Thoracic aorta (tissue), 2 donors: Measurements from ENCODE around the gene COL11A1. TPM values are rescaled to one million over a fixed set of nuclear protein-coding genes. Genes with fewer than 3 reads are reported as not detected.

Source experiments
- ATAC-seq: fragments of 150-250 bp; one replicate; pipeline ENCODE4 v1.8.0; 2017; ENCODE audit warnings: low read depth; ENCODE audit not compliant: insufficient number of reproducible peaks, low FRiP score
- DNase-seq: peaks from one replicate; pipeline ENCODE4 v3.0.0-alpha.2; 2020; ENCODE audit warnings: low spot score
- H3K27ac ChIP-seq, 2 donors: fragments of 200-600 bp; sonication (generic); 1 replicate in 1 of 2; 2 replicates in 1 of 2; pipeline ENCODE4 v1.5.1; 2016; ENCODE audit warnings: mild to moderate bottlenecking in 2 of 2, moderate library complexity in 2 of 2
- H3K27me3 ChIP-seq: fragments of 200-600 bp; sonication (generic); replicated peaks from 2 replicates; pipeline ENCODE4 v1.6.0; 2016; ENCODE audit warnings: mild to moderate bottlenecking; ENCODE audit not compliant: insufficient read depth
- H3K36me3 ChIP-seq: fragments of 200-600 bp; sonication (generic); one replicate; pipeline ENCODE4 v1.5.1; 2016
- H3K4me1 ChIP-seq, 2 donors: fragments of 200-600 bp; sonication (generic); 1 replicate in 1 of 2; 2 replicates in 1 of 2; pipeline versions ENCODE4 v1.5.1 to v1.6.0; 2016; ENCODE audit warnings: low read depth in 2 of 2, mild to moderate bottlenecking in 1 of 2; ENCODE audit not compliant: control insufficient read depth in 1 of 2
- H3K4me3 ChIP-seq: fragments of 200-600 bp; sonication (generic); 2 replicates; pipeline ENCODE4 v1.5.1; 2016; ENCODE audit warnings: mild to moderate bottlenecking
- H3K9me3 ChIP-seq: fragments of 200-600 bp; sonication (generic); 2 replicates; pipeline ENCODE4 v1.5.1; 2016
- total RNA-seq, 2 donors: library from RNA; depleted of rRNA; stranded (reverse); fragments of >200 nt; gene quantifications; one replicate each; pipeline versions ENCODE4 v1.1.0 to v1.2.3, GENCODE V29; 2016
- TF ChIP-seq, protein P1 (sequence below): fragments of 200-600 bp; sonication (generic); IDR thresholded peaks from one replicate; pipeline ENCODE4 v1.5.1; 2019; ENCODE audit warnings: antibody characterized with exemption

Gene COL11A1
- total RNA-seq, 2 donors from 2014 or later, result 0.07 TPM; not detected in 1

DNA sequence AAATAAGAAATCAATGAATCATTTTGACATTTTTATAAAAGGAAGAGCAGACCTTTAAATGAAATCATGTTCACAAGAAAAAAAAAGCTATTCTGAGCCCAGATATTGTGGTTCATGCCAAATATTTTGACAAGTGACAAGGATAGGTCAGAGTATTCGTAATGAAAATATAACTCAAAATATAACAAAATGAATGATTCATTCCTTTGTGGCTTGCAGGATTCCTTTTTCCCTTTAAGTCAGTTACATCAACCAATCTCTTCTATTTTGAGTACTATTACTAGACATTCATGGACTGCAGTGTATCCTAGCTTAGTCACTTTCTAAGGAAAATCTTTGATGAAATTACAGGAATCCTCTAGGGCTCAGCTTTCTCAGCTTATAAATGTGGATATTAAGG is 188.7 kb downstream of the COL11A1 start:
- Histone ChIP-seq H3K4me1 (no peaks in the 10 kb centered on the region), H3K27ac (no peak overlapping the region), H3K9me3 (no peaks in the 10 kb centered on the region), H3K36me3 (no peaks in the 10 kb centered on the region), H3K4me3 (no peak overlapping the region), H3K27me3 (no peaks in the 10 kb centered on the region)
- TF ChIP-seq, protein P1, sequence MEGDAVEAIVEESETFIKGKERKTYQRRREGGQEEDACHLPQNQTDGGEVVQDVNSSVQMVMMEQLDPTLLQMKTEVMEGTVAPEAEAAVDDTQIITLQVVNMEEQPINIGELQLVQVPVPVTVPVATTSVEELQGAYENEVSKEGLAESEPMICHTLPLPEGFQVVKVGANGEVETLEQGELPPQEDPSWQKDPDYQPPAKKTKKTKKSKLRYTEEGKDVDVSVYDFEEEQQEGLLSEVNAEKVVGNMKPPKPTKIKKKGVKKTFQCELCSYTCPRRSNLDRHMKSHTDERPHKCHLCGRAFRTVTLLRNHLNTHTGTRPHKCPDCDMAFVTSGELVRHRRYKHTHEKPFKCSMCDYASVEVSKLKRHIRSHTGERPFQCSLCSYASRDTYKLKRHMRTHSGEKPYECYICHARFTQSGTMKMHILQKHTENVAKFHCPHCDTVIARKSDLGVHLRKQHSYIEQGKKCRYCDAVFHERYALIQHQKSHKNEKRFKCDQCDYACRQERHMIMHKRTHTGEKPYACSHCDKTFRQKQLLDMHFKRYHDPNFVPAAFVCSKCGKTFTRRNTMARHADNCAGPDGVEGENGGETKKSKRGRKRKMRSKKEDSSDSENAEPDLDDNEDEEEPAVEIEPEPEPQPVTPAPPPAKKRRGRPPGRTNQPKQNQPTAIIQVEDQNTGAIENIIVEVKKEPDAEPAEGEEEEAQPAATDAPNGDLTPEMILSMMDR, result no peak
- DNase-seq, result no peak
- no peak for ATAC-seq

DNA sequence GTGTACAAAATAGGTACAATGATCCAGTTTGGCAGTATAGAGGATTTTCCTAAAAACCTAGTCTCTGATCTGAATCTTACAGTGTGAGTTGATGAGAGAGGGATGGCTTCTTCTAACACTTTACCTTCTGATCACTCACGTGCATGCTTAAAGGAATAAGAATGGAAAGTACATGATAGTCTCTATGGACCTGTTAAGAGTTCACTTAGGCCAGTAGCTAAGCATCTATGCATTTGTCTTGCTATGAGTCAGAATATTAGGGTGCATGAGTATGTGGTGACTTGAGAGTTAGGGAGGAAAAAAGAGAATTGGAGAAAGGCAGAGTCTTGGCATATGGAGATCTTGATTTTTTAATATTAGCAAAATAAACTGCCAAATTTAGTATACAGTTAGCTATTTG is 206.3 kb downstream of the COL11A1 start:
- H3K4me3 ChIP-seq, result no peak overlapping the region
- no peaks in the 10 kb centered on the region for H3K4me1 ChIP-seq
- no peak overlapping the region for H3K27ac ChIP-seq
- no peaks in the 10 kb centered on the region for H3K27me3 ChIP-seq
- TF ChIP-seq, protein P1, result no peak
- H3K36me3 ChIP-seq, result no peaks in the 10 kb centered on the region
- ATAC-seq, result no peak
- no peak for DNase-seq
- no peaks in the 10 kb centered on the region for H3K9me3 ChIP-seq

DNA sequence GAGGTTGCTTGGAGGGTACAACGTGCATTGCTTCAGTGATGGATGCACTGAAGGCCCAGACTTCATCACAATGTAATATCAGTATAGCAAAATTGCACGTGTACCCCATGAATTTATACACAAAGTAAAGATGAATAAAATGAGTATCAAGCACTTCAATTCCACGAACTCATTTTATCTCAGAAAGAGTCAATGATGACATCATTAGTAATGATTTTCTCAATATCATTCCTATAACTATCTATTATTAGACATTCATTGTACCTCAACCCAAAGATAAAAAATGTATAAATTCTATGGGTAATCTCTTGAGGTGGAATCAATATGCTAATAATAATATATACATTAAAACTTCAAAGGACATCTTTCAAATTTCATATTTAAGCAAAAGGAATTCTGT is 208.4 kb downstream of the COL11A1 start:
- no peaks in the 10 kb centered on the region for H3K27me3 ChIP-seq
- H3K4me1 ChIP-seq, result no peaks in the 10 kb centered on the region
- H3K4me3 ChIP-seq, result no peak overlapping the region
- TF ChIP-seq, protein P1, result no peak
- no peaks in the 10 kb centered on the region for H3K9me3 ChIP-seq
- H3K36me3 ChIP-seq, result no peaks in the 10 kb centered on the region
- ATAC-seq, result no peak
- H3K27ac ChIP-seq, result no peak overlapping the region
- DNase-seq, result no peak

DNA sequence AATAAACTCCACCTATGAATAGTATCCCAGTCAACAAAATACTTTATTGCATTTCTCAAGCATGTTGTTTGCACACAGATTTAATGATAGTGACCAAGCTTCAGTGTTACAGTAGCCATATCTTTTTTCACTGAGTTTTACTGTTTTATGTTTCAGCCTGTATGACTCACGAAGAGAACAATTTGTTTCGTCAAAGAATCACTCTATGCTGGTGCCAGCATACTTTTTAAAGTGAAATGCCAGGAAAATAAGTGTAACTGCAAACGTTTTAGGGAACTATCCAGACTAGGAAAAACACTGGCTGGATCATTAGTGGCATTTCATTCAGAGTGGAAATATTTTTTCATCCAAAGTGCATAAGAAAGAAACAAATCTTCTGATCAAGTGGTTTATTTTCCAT is 210.8 kb downstream of the COL11A1 start:
- H3K4me3 ChIP-seq, result no peak overlapping the region
- H3K27me3 ChIP-seq, result no peaks in the 10 kb centered on the region
- no peaks in the 10 kb centered on the region for H3K4me1 ChIP-seq
- DNase-seq, result no peak
- no peak for ATAC-seq
- no peaks in the 10 kb centered on the region for H3K9me3 ChIP-seq
- TF ChIP-seq, protein P1, result no peak
- H3K36me3 ChIP-seq, result no peaks in the 10 kb centered on the region
- no peak overlapping the region for H3K27ac ChIP-seq

DNA sequence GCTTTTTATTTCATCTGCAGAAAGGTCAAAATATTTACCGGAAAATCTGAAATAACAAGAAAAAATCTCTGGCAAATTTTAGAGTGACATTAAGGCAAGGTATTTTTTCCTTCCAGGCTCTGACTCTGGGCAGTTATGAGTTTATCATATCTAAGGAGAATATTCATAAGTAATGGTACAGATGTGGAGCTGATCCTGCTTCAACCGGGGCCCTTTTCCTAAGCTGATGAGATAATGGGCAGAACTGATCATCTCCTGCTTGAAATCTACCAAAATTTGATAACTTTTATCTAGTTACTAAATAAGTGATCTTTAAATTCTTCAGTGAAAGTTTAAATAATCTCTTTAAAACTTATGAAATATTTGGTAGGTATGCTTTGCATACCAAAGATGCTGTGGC is 211.6 kb downstream of the COL11A1 start:
- Histone ChIP-seq H3K4me1 (no peaks in the 10 kb centered on the region), H3K36me3 (no peaks in the 10 kb centered on the region), H3K4me3 (no peak overlapping the region), H3K27ac (no peak overlapping the region), H3K27me3 (no peaks in the 10 kb centered on the region), H3K9me3 (no peaks in the 10 kb centered on the region)
- DNase-seq, result no peak
- TF ChIP-seq, protein P1, result no peak
- ATAC-seq, result no peak
